ENCODE data around the gene ZNF407. TPM values are rescaled to one million over a fixed set of nuclear protein-coding genes. Genes with fewer than 3 reads are reported as not detected.
A peak's percentile ranks its signal among the peaks of the same experiment; 100 is the strongest.

The ZNF407 gene
- total and polyA plus RNA-seq, 7 experiments from 2014 or later, result 6.8 to 31.3 (median 27.9) TPM

DNA sequence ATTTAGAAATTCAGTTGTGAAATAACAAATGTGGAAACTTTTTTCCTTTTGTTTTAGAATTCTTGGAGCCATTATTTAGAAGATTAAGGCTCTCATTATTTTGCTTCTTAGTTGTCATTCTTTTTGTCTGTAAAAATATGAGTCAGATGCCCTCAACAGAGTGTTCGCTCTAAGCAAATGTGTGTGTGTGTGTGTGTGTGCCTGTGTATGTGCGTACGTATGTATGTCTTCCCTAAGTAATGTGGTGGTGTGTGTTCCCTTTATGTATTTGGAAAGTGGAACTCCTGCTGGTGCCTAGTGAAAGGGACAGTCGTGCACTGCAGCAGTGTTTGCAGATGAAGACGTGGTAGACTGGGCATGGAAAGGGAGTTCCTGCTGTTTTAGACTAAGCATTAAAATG is 27.5 kb downstream of the ZNF407 start:
- ChIA-PET CTCF (no interaction called here), POLR2A (no interaction called here)
- intact Hi-C loops (cut with micrococcal nuclease), result no loop called here
- Mint-ChIP-seq H3K27ac (peak overlapping the region in 2 of 9 donors; percentile 58 to 66), H3K4me3 (no peak overlapping the region), H3K4me1 (peaks cover 10 to 33% (median 20%) of the 10 kb centered on the region in 7 donors), H3K27me3 (no peaks in the 10 kb centered on the region), H3K9me3 (no peaks in the 10 kb centered on the region), H3K36me3 (peaks cover 0 to 5% (median 0%) of the 10 kb centered on the region in 5 donors)
- H3K4me1 ChIP-seq (ENCODE audit: control insufficient read depth in 2 of 2, insufficient read depth in 2 of 2, low read length in 2 of 2), result peaks cover 3 to 12% of the 10 kb centered on the region in 2 donors
- H3K4me3 ChIP-seq (ENCODE audit: low read length), result no peak overlapping the region
- ATAC-seq (no peak), DNase-seq (no peak)
- H3K36me3 ChIP-seq (ENCODE audit: control insufficient read depth in 2 of 3, insufficient read depth in 3 of 3, low read length in 3 of 3), result no peaks in the 10 kb centered on the region
- no peaks in the 10 kb centered on the region for H3K9me3 ChIP-seq (ENCODE audit: control insufficient read depth in 2 of 3, low read length in 3 of 3)
- H3K27ac ChIP-seq (ENCODE audit: low read depth, low read length), result no peak overlapping the region
- no peaks in the 10 kb centered on the region for H3K27me3 ChIP-seq (ENCODE audit: control insufficient read depth in 2 of 2, insufficient read depth in 2 of 2, low read length in 2 of 2)

DNA sequence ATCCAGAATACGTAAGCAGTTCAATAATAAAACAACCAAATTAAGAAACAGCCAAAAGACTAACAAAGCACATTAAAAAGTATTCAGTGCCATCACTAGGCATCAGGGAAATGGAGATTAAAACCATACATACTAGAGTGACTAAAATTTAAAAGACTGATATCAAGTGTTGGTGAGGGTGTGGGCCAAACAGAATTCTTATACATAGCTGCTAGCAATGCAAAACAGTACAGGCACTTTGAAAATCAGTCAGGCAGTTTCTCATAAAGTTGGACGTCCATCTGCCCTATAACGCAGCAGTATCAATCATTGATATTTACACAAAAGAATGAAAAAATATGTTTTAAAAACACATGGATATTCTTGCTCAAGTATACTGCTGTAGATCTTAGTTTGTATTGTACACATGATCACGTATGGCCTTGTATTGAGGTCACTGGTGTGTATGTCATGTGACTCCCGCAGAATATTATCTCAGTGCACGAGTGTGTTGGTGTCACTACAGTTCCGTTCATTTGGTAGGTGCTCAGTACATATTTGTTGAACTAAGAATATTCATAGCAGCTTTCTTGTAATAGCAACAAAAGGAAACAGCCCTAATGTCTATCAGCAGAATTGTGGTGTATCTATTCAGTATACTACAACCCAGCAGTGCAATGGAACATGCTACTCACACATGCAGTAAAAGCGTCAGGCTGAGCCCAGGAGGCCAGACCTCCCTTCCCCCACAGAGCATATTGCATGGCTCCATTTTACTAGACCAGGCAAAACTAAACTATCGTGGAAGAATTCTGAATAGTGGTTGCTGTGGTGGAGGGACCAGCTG is 28.6 kb downstream of the ZNF407 start:
- Histone ChIP-seq H3K4me1 (ENCODE audit: control insufficient read depth in 2 of 2, insufficient read depth in 2 of 2, low read length in 2 of 2) (peaks cover 11 to 22% of the 10 kb centered on the region in 2 donors), H3K27ac (ENCODE audit: low read depth, low read length) (no peak overlapping the region), H3K27me3 (ENCODE audit: control insufficient read depth in 2 of 2, insufficient read depth in 2 of 2, low read length in 2 of 2) (no peaks in the 10 kb centered on the region), H3K36me3 (ENCODE audit: control insufficient read depth in 2 of 3, insufficient read depth in 3 of 3, low read length in 3 of 3) (no peaks in the 10 kb centered on the region), H3K9me3 (ENCODE audit: control insufficient read depth in 2 of 3, low read length in 3 of 3) (no peaks in the 10 kb centered on the region), H3K4me3 (ENCODE audit: low read length) (no peak overlapping the region)
- H3K27me3 Mint-ChIP-seq, result no peaks in the 10 kb centered on the region
- no peak overlapping the region for H3K4me3 Mint-ChIP-seq
- peaks cover 19 to 43% (median 26%) of the 10 kb centered on the region in 7 donors for H3K4me1 Mint-ChIP-seq
- intact Hi-C loops (cut with micrococcal nuclease), result no loop called here
- ChIA-PET CTCF (no interaction called here), POLR2A (no interaction called here)
- DNase-seq, result no peak
- H3K27ac Mint-ChIP-seq, result peak overlapping the region in 3 of 9 donors; percentile 16 to 58 (median 48)
- H3K36me3 Mint-ChIP-seq, result peaks cover 0 to 5% (median 0%) of the 10 kb centered on the region in 5 donors
- no peak for ATAC-seq
- H3K9me3 Mint-ChIP-seq, result no peaks in the 10 kb centered on the region

DNA sequence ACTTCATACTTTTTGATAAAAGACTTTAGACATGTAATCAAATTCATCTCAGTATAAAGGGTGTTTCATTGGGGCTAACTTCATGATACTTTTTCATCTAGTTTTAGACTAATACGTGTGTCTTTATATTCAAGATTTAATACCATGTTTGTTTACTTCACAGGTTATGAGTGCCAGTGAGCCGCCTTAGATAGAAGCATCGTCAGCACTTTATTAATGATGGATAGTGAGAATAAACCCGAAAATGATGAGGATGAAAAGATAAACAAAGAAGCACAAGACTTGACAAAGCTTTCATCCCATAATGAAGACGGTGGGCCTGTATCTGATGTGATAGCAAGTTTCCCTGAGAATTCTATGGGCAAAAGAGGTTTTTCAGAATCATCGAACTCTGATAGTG is 33.1 kb downstream of the ZNF407 start:
- POLR2A ChIA-PET, result interaction anchor here (0.7 to 7.2 kb wide), 9 partner anchors 10 to 615 kb away, joined by 3 to 70 read pairs (median 4); partner anchors contain the start of genes TSHZ1 and ZNF407
- Mint-ChIP-seq H3K36me3 (peaks cover 3 to 40% (median 14%) of the 10 kb centered on the region in 5 donors), H3K27ac (peak overlapping the region; percentile 90 to 98 (median 95)), H3K9me3 (peaks cover 0 to 4% (median 0%) of the 10 kb centered on the region in 11 donors), H3K27me3 (no peaks in the 10 kb centered on the region), H3K4me3 (peak overlapping the region; percentile 68 to 91 (median 86)), H3K4me1 (peaks cover 46 to 84% (median 67%) of the 10 kb centered on the region in 7 donors)
- ATAC-seq, result no peak
- CTCF ChIA-PET, result interaction anchor here (1.0 kb wide), 1 partner anchor 606 kb away, joined by 3 read pairs; no protein-coding TSS in a partner anchor
- Histone ChIP-seq H3K36me3 (ENCODE audit: control insufficient read depth in 2 of 3, insufficient read depth in 3 of 3, low read length in 3 of 3) (peaks cover 0 to 3% (median 0%) of the 10 kb centered on the region in 3 experiments), H3K9me3 (ENCODE audit: control insufficient read depth in 2 of 3, low read length in 3 of 3) (no peaks in the 10 kb centered on the region), H3K27ac (ENCODE audit: low read depth, low read length) (peak overlapping the region; percentile 59), H3K4me1 (ENCODE audit: control insufficient read depth in 2 of 2, insufficient read depth in 2 of 2, low read length in 2 of 2) (peaks cover 24 to 44% of the 10 kb centered on the region in 2 donors), H3K4me3 (ENCODE audit: low read length) (peak overlapping the region; percentile 6), H3K27me3 (ENCODE audit: control insufficient read depth in 2 of 2, insufficient read depth in 2 of 2, low read length in 2 of 2) (no peaks in the 10 kb centered on the region)
- no peak for DNase-seq
- intact Hi-C loops (cut with micrococcal nuclease), result loop anchor here (1.0 to 5.0 kb wide), 6 partner anchors 12 to 616 kb away; partner anchors contain the start of genes ZNF407 (in 2 of the 2) and TSHZ1 (in 1 of the 2)

DNA sequence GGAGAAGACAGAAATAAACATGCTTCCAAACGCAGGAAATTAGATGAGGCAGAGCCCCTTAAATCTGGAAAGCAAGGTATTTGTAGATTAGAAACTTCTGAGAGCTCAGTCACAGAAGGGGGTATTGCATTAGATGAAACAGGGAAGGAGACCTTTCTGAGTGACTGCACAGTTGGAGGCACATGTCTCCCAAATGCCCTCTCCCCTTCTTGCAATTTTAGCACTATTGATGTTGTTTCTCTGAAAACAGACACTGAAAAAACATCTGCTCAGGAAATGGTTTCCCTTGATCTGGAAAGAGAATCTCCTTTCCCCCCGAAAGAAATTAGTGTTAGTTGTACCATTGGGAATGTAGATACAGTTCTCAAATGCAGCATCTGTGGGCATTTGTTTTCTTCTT is 33.5 kb downstream of the ZNF407 start:
- peak overlapping the region; percentile 59 for H3K27ac ChIP-seq (ENCODE audit: low read depth, low read length)
- peaks cover 0 to 4% (median 0%) of the 10 kb centered on the region in 11 donors for H3K9me3 Mint-ChIP-seq
- H3K27me3 Mint-ChIP-seq, result no peaks in the 10 kb centered on the region
- H3K27ac Mint-ChIP-seq, result peak overlapping the region; percentile 90 to 98 (median 95)
- H3K27me3 ChIP-seq (ENCODE audit: control insufficient read depth in 2 of 2, insufficient read depth in 2 of 2, low read length in 2 of 2), result no peaks in the 10 kb centered on the region
- H3K4me3 ChIP-seq (ENCODE audit: low read length), result peak overlapping the region; percentile 6
- peaks cover 24 to 44% of the 10 kb centered on the region in 2 donors for H3K4me1 ChIP-seq (ENCODE audit: control insufficient read depth in 2 of 2, insufficient read depth in 2 of 2, low read length in 2 of 2)
- peaks cover 46 to 84% (median 67%) of the 10 kb centered on the region in 7 donors for H3K4me1 Mint-ChIP-seq
- no peaks in the 10 kb centered on the region for H3K9me3 ChIP-seq (ENCODE audit: control insufficient read depth in 2 of 3, low read length in 3 of 3)
- ATAC-seq (peak; percentile 33), DNase-seq (no peak)
- POLR2A ChIA-PET, result interaction anchor here (0.7 to 7.2 kb wide), 10 partner anchors 10 to 614 kb away, joined by 3 to 70 read pairs (median 4); partner anchors contain the start of genes TSHZ1 and ZNF407
- H3K4me3 Mint-ChIP-seq, result peak overlapping the region; percentile 68 to 91 (median 86)
- peaks cover 0 to 3% (median 0%) of the 10 kb centered on the region in 3 experiments for H3K36me3 ChIP-seq (ENCODE audit: control insufficient read depth in 2 of 3, insufficient read depth in 3 of 3, low read length in 3 of 3)
- peaks cover 3 to 40% (median 14%) of the 10 kb centered on the region in 5 donors for H3K36me3 Mint-ChIP-seq
- intact Hi-C loops (cut with micrococcal nuclease), result loop anchor here (1.0 to 5.0 kb wide), 6 partner anchors 12 to 616 kb away; partner anchors contain the start of genes ZNF407 (in 2 of the 2) and TSHZ1 (in 1 of the 2)
- CTCF ChIA-PET, result interaction anchor here (1.0 to 1.2 kb wide), 2 partner anchors 7 to 606 kb away, joined by 3 to 4 read pairs; no protein-coding TSS in a partner anchor

DNA sequence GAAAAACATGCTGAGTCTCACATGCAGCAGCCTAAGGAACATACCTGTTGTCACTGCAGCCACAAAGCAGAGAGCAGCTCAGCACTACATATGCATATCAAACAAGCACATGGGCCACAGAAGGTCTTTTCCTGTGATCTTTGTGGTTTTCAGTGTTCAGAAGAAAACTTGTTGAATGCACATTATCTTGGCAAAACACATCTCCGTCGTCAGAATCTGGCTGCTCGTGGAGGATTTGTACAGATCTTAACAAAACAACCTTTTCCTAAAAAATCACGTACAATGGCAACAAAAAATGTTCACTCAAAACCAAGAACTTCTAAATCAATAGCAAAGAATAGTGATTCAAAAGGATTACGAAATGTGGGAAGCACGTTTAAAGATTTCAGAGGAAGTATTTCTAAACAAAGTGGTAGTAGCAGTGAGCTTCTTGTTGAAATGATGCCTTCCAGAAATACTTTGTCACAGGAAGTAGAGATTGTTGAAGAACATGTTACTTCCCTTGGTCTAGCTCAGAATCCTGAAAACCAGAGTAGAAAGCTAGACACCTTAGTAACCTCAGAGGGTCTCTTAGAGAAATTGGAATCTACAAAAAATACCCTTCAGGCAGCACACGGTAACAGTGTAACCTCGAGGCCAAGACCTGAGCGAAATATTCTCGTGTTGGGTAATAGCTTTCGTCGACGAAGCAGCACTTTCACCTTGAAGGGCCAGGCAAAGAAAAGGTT is 34.1 kb downstream of the ZNF407 start:
- intact Hi-C loops (cut with micrococcal nuclease), result loop anchor here (1.0 to 5.0 kb wide), 7 partner anchors 12 to 616 kb away; partner anchors contain the start of genes TSHZ1 (in 2 of the 2) and ZNF407 (in 2 of the 2)
- Mint-ChIP-seq H3K27ac (peak overlapping the region; percentile 90 to 98 (median 95)), H3K9me3 (peaks cover 0 to 4% (median 0%) of the 10 kb centered on the region in 11 donors), H3K27me3 (no peaks in the 10 kb centered on the region), H3K36me3 (peaks cover 3 to 40% (median 14%) of the 10 kb centered on the region in 5 donors), H3K4me3 (peak overlapping the region; percentile 68 to 91 (median 86)), H3K4me1 (peaks cover 46 to 79% (median 67%) of the 10 kb centered on the region in 7 donors)
- Histone ChIP-seq H3K27me3 (ENCODE audit: control insufficient read depth in 2 of 2, insufficient read depth in 2 of 2, low read length in 2 of 2) (no peaks in the 10 kb centered on the region), H3K4me1 (ENCODE audit: control insufficient read depth in 2 of 2, insufficient read depth in 2 of 2, low read length in 2 of 2) (peaks cover 24 to 44% of the 10 kb centered on the region in 2 donors), H3K27ac (ENCODE audit: low read depth, low read length) (peak overlapping the region; percentile 59), H3K36me3 (ENCODE audit: control insufficient read depth in 2 of 3, insufficient read depth in 3 of 3, low read length in 3 of 3) (peaks cover 0 to 3% (median 0%) of the 10 kb centered on the region in 3 experiments), H3K9me3 (ENCODE audit: control insufficient read depth in 2 of 3, low read length in 3 of 3) (no peaks in the 10 kb centered on the region), H3K4me3 (ENCODE audit: low read length) (peak overlapping the region; percentile 6)
- ChIA-PET CTCF (interaction anchor here (0.7 to 1.3 kb wide), 4 partner anchors 8 to 14 kb away, joined by 3 to 4 read pairs (median 3); no protein-coding TSS in a partner anchor), POLR2A (interaction anchor here (0.6 to 7.2 kb wide), 16 partner anchors 8 to 1720 kb away, joined by 3 to 70 read pairs (median 3); partner anchors contain the start of genes PTGR3, TSHZ1 and ZNF407)
- DNase-seq (peak in 7 of 9 donors; percentile 35 to 81 (median 67)), ATAC-seq (peak; percentile 91)
